ENCODE measurements around the gene ZNF33A. TPM values are rescaled to one million over a fixed set of nuclear protein-coding genes. Genes with fewer than 3 reads are reported as not detected.

Gene ZNF33A
- total and polyA plus RNA-seq, 4 donors, result 6.7 to 25.7 (median 13.1) TPM

DNA sequence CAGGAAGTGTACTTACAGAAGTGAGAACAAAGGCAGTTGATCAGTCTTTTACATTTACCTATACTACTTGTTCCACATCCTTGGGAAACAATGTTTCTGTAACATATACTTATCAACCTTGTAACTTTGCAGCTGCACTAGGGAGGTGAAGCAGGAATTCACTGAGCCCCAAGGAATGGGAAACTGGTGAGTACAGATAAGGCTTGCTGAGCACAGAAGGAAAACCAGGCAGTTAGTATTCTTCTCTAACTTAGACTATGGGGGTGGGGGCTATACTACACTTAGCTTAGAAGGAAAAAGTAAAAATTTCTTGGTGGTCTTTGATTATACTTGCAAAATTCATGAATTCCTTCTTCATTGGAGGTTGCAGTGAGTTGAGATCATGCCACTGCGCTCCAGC, 6.9 kb upstream of the ZNF33A start:
- DNase-seq (ENCODE audit: low spot score), result no peak
- no peak overlapping the region for H3K4me3 ChIP-seq (ENCODE audit: low read depth in 1 of 3, low read length in 3 of 3)
- 98% methylated on average over 1 of the region's 1 CpG for WGBS

DNA sequence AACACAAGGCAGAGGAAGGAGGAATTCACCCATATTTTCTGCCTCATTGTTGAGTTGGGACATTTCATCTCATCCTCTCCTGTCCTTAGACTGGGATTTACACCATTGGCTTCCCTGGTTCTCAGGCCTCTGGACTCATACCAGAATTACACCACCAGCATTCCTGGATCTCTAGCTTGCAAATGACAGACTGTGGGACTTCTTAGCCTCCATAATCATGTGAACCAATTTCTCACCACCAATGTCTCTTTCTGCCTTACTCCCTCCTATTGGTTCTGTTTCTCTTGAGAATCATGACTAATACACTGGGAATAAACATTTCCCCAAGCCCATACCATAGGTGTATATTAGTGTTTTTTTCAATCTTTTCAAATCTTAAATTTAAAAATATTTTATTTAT, 2.9 kb upstream of the ZNF33A start:
- Histone ChIP-seq H3K4me1 (ENCODE audit: control insufficient read depth in 4 of 4, insufficient read depth in 4 of 4, low read length in 3 of 4) (peaks cover 4 to 12% (median 7%) of the 10 kb centered on the region in 4 donors), H3K4me3 (ENCODE audit: low read depth in 1 of 3, low read length in 3 of 3) (no peak overlapping the region), H3K27ac (ENCODE audit: low read depth in 1 of 2, low read length in 2 of 2) (no peak overlapping the region), H3K9me3 (ENCODE audit: control insufficient read depth in 4 of 4, low read length in 3 of 4) (no peaks in the 10 kb centered on the region), H3K9ac (ENCODE audit: low read depth in 1 of 2, low read length in 2 of 2) (no peak overlapping the region), H3K27me3 (ENCODE audit: control insufficient read depth in 4 of 4, insufficient read depth in 4 of 4, low read length in 3 of 4) (no peaks in the 10 kb centered on the region), H3K36me3 (ENCODE audit: control insufficient read depth in 4 of 4, insufficient read depth in 3 of 4, low read depth in 1 of 4, low read length in 3 of 4) (peaks cover 0 to 1% (median 0%) of the 10 kb centered on the region in 4 donors)
- TF ChIP-seq YY1 (IDR thresholded peaks at IDR 0.05) (no peak), GABPA (IDR thresholded peaks at IDR 0.05 in 1 of 2, conservative IDR thresholded peaks at IDR 0.05 in 1 of 2) (no peak), RAD21 (IDR thresholded peaks at IDR 0.05) (no peak)
- no peak for DNase-seq (ENCODE audit: low spot score)

More for the DNA sequence above, 6.9 kb upstream of the ZNF33A start:
- no peaks in the 10 kb centered on the region for H3K36me3 ChIP-seq (ENCODE audit: control insufficient read depth in 4 of 4, insufficient read depth in 3 of 4, low read depth in 1 of 4, low read length in 3 of 4)
- no peaks in the 10 kb centered on the region for H3K9me3 ChIP-seq (ENCODE audit: control insufficient read depth in 4 of 4, low read length in 3 of 4)
- H3K4me1 ChIP-seq (ENCODE audit: control insufficient read depth in 4 of 4, insufficient read depth in 4 of 4, low read length in 3 of 4), result no peaks in the 10 kb centered on the region
- H3K9ac ChIP-seq (ENCODE audit: low read depth in 1 of 2, low read length in 2 of 2), result no peak overlapping the region
- no peaks in the 10 kb centered on the region for H3K27me3 ChIP-seq (ENCODE audit: control insufficient read depth in 4 of 4, insufficient read depth in 4 of 4, low read length in 3 of 4)
- H3K27ac ChIP-seq (ENCODE audit: low read depth in 1 of 2, low read length in 2 of 2), result no peak overlapping the region
- no peak for TF ChIP-seq RAD21 (IDR thresholded peaks at IDR 0.05)
- TF ChIP-seq, protein P1, sequence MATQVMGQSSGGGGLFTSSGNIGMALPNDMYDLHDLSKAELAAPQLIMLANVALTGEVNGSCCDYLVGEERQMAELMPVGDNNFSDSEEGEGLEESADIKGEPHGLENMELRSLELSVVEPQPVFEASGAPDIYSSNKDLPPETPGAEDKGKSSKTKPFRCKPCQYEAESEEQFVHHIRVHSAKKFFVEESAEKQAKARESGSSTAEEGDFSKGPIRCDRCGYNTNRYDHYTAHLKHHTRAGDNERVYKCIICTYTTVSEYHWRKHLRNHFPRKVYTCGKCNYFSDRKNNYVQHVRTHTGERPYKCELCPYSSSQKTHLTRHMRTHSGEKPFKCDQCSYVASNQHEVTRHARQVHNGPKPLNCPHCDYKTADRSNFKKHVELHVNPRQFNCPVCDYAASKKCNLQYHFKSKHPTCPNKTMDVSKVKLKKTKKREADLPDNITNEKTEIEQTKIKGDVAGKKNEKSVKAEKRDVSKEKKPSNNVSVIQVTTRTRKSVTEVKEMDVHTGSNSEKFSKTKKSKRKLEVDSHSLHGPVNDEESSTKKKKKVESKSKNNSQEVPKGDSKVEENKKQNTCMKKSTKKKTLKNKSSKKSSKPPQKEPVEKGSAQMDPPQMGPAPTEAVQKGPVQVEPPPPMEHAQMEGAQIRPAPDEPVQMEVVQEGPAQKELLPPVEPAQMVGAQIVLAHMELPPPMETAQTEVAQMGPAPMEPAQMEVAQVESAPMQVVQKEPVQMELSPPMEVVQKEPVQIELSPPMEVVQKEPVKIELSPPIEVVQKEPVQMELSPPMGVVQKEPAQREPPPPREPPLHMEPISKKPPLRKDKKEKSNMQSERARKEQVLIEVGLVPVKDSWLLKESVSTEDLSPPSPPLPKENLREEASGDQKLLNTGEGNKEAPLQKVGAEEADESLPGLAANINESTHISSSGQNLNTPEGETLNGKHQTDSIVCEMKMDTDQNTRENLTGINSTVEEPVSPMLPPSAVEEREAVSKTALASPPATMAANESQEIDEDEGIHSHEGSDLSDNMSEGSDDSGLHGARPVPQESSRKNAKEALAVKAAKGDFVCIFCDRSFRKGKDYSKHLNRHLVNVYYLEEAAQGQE (IDR thresholded peaks at IDR 0.05), result no peak
- TF ChIP-seq JUND (IDR thresholded peaks at IDR 0.05), result no peak
- TF ChIP-seq YY1 (IDR thresholded peaks at IDR 0.05), result no peak
- TF ChIP-seq HNF4A (conservative IDR thresholded peaks at IDR 0.05), result no peak
- no peak for TF ChIP-seq EGR1 (IDR thresholded peaks at IDR 0.05; ENCODE audit: low read depth in 2 of 2)
- TF ChIP-seq, protein P2, sequence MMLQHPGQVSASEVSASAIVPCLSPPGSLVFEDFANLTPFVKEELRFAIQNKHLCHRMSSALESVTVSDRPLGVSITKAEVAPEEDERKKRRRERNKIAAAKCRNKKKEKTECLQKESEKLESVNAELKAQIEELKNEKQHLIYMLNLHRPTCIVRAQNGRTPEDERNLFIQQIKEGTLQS (IDR thresholded peaks at IDR 0.05), result no peak
- TF ChIP-seq FOXA1 (IDR thresholded peaks at IDR 0.05), result no peak
- no peak for TF ChIP-seq HNF4G (IDR thresholded peaks at IDR 0.05)
- no peak for TF ChIP-seq TAF1 (conservative IDR thresholded peaks at IDR 0.05)

DNA sequence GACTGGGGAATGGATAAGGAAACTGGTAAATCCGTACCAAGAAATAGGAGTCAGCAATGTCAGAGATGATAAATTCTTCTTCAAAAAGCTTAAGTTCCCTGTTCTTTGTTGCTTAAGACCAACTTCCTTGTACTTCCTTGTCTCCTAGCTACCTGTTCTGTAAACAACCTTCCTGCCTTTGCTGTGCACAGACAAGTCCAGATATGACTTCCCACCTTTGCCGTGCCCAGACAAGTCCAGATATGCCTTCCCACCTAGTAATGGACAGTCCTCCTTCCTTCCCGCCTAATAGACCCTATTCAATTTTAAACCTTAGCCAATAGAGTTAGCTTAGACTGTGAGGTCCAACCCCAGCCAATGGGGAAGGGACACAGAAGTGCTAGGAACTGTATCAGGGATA, 2.5 kb upstream of the ZNF33A start:
- Histone ChIP-seq H3K27ac (ENCODE audit: low read depth in 1 of 2, low read length in 2 of 2) (no peak overlapping the region), H3K4me3 (ENCODE audit: low read depth in 1 of 3, low read length in 3 of 3) (no peak overlapping the region), H3K9ac (ENCODE audit: low read depth in 1 of 2, low read length in 2 of 2) (no peak overlapping the region), H3K27me3 (ENCODE audit: control insufficient read depth in 4 of 4, insufficient read depth in 4 of 4, low read length in 3 of 4) (no peaks in the 10 kb centered on the region), H3K36me3 (ENCODE audit: control insufficient read depth in 4 of 4, insufficient read depth in 3 of 4, low read depth in 1 of 4, low read length in 3 of 4) (peaks cover 0 to 1% (median 0%) of the 10 kb centered on the region in 4 donors), H3K4me1 (ENCODE audit: control insufficient read depth in 4 of 4, insufficient read depth in 4 of 4, low read length in 3 of 4) (peaks cover 4 to 12% (median 7%) of the 10 kb centered on the region in 4 donors), H3K9me3 (ENCODE audit: control insufficient read depth in 4 of 4, low read length in 3 of 4) (no peaks in the 10 kb centered on the region)
- 77% methylated on average over 3 of the region's 3 CpGs for WGBS
- no peak for DNase-seq (ENCODE audit: low spot score)
- TF ChIP-seq, protein P3, sequence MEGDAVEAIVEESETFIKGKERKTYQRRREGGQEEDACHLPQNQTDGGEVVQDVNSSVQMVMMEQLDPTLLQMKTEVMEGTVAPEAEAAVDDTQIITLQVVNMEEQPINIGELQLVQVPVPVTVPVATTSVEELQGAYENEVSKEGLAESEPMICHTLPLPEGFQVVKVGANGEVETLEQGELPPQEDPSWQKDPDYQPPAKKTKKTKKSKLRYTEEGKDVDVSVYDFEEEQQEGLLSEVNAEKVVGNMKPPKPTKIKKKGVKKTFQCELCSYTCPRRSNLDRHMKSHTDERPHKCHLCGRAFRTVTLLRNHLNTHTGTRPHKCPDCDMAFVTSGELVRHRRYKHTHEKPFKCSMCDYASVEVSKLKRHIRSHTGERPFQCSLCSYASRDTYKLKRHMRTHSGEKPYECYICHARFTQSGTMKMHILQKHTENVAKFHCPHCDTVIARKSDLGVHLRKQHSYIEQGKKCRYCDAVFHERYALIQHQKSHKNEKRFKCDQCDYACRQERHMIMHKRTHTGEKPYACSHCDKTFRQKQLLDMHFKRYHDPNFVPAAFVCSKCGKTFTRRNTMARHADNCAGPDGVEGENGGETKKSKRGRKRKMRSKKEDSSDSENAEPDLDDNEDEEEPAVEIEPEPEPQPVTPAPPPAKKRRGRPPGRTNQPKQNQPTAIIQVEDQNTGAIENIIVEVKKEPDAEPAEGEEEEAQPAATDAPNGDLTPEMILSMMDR (IDR thresholded peaks at IDR 0.05; ENCODE audit: low read depth, low read length, missing input control), result no peak
- no peak for TF ChIP-seq FOXA2 (IDR thresholded peaks at IDR 0.05)
- no peak for TF ChIP-seq TAF1 (conservative IDR thresholded peaks at IDR 0.05)
- TF ChIP-seq, protein P1 (IDR thresholded peaks at IDR 0.05), result no peak
- no peak for TF ChIP-seq HNF4G (IDR thresholded peaks at IDR 0.05)
- no peak for TF ChIP-seq SP1 (IDR thresholded peaks at IDR 0.05)
- TF ChIP-seq HNF4A (conservative IDR thresholded peaks at IDR 0.05), result no peak
- no peak for TF ChIP-seq EGR1 (IDR thresholded peaks at IDR 0.05; ENCODE audit: low read depth in 2 of 2)
- TF ChIP-seq GABPA (IDR thresholded peaks at IDR 0.05 in 1 of 2, conservative IDR thresholded peaks at IDR 0.05 in 1 of 2), result no peak
- no peak for TF ChIP-seq YY1 (IDR thresholded peaks at IDR 0.05)
- no peak for TF ChIP-seq RAD21 (IDR thresholded peaks at IDR 0.05)
- TF ChIP-seq FOXA1 (IDR thresholded peaks at IDR 0.05), result no peak
- TF ChIP-seq, protein P4, sequence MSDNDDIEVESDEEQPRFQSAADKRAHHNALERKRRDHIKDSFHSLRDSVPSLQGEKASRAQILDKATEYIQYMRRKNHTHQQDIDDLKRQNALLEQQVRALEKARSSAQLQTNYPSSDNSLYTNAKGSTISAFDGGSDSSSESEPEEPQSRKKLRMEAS (IDR thresholded peaks at IDR 0.05), result no peak
- TF ChIP-seq, protein P5, sequence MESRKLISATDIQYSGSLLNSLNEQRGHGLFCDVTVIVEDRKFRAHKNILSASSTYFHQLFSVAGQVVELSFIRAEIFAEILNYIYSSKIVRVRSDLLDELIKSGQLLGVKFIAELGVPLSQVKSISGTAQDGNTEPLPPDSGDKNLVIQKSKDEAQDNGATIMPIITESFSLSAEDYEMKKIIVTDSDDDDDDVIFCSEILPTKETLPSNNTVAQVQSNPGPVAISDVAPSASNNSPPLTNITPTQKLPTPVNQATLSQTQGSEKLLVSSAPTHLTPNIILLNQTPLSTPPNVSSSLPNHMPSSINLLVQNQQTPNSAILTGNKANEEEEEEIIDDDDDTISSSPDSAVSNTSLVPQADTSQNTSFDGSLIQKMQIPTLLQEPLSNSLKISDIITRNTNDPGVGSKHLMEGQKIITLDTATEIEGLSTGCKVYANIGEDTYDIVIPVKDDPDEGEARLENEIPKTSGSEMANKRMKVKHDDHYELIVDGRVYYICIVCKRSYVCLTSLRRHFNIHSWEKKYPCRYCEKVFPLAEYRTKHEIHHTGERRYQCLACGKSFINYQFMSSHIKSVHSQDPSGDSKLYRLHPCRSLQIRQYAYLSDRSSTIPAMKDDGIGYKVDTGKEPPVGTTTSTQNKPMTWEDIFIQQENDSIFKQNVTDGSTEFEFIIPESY (IDR thresholded peaks at IDR 0.05), result no peak
